ENCODE results near the gene FLRT1.

Gene FLRT1

GRCh38 chr11:64007629-64008282 is 28.0 kb upstream of the FLRT1 start:
- DNase-seq, result no peak

GRCh38 chr11:64008283-64008913 is 27.3 kb upstream of the FLRT1 start:
- DNase-seq, result no peak

GRCh38 chr11:64008914-64009633 is 26.7 kb upstream of the FLRT1 start:
- DNase-seq, result no peak

GRCh38 chr11:64009710-64010109 is 26.0 kb upstream of the FLRT1 start:
- DNase-seq, result no peak

- DNase-seq, result no peak
Observed at GRCh38 chr11:64010783-64011182, 24.9 kb upstream of the FLRT1 start.

- no peak for DNase-seq
Observed at GRCh38 chr11:64011371-64011770, 24.4 kb upstream of the FLRT1 start.

GRCh38 chr11:64013141-64013896 is 22.4 kb upstream of the FLRT1 start:
- DNase-seq, result no peak

- DNase-seq, result no peak
Observed at GRCh38 chr11:64014356-64014755, 21.4 kb upstream of the FLRT1 start.

- no peak for DNase-seq
Observed at GRCh38 chr11:64015510-64015909, 20.2 kb upstream of the FLRT1 start.

- no peak for DNase-seq
Observed at GRCh38 chr11:64015935-64016845, 19.5 kb upstream of the FLRT1 start.

GRCh38 chr11:64017945-64018224 is 17.8 kb upstream of the FLRT1 start:
- no peak for DNase-seq

GRCh38 chr11:64018310-64018709 is 17.4 kb upstream of the FLRT1 start:
- no peak for DNase-seq

- no peak for DNase-seq
Observed at GRCh38 chr11:64019106-64020037, 16.4 kb upstream of the FLRT1 start.

- no peak for DNase-seq
Observed at GRCh38 chr11:64020976-64021756, 14.6 kb upstream of the FLRT1 start.

GRCh38 chr11:64021757-64022093 is 14.0 kb upstream of the FLRT1 start:
- no peak for DNase-seq

- no peak for DNase-seq
Observed at GRCh38 chr11:64022125-64022784, 13.5 kb upstream of the FLRT1 start.

GRCh38 chr11:64023712-64024710 is 11.7 kb upstream of the FLRT1 start:
- DNase-seq, result no peak

GRCh38 chr11:64025205-64025604 is 10.5 kb upstream of the FLRT1 start:
- no peak for DNase-seq

Measured in NCI-H2029 treated with DMSO at 0.1 percent for 48 hours (cell line).